NCI-H2081 (cell line): ENCODE data around the gene TMEM161B.
"Not testable (repeated sequence)": the region's sequence is repeated elsewhere in the genome, so short reads cannot be mapped to it uniquely, and the experiment has no call there.

Experiments
- DNase-seq, 2 experiments: peaks; one replicate each; lab custom pipeline; 2025; lab: John Stamatoyannopoulos, UW

The TMEM161B gene

GRCh38 chr5:88183255-88183654, 85.4 kb downstream of the TMEM161B start:
- no peak for DNase-seq

- not testable (repeated sequence) for DNase-seq
These were observed 91.2 kb downstream of the TMEM161B start for GRCh38 chr5:88177486-88177885.

- DNase-seq = no peak
These were observed 95.5 kb downstream of the TMEM161B start for GRCh38 chr5:88172847-88173758.

- no peak for DNase-seq
These were observed 109.1 kb downstream of the TMEM161B start for GRCh38 chr5:88159591-88159990.

GRCh38 chr5:88158056-88158455, 110.6 kb downstream of the TMEM161B start:
- no peak for DNase-seq

- no peak for DNase-seq
These were observed 113.8 kb downstream of the TMEM161B start for GRCh38 chr5:88154891-88155290.

GRCh38 chr5:88150747-88151146, 117.9 kb downstream of the TMEM161B start:
- no peak for DNase-seq

GRCh38 chr5:88145611-88146467, 122.8 kb downstream of the TMEM161B start:
- no peak for DNase-seq

GRCh38 chr5:88145221-88145610, 123.4 kb downstream of the TMEM161B start:
- DNase-seq = no peak
